ENCODE measurements around the gene P2RX5. TPM values are rescaled to one million over a fixed set of nuclear protein-coding genes. Genes with fewer than 3 reads are reported as not detected.

Gene P2RX5
- total and polyA plus RNA-seq, 12 donors = 0.25 to 2.8 (median 0.99) TPM

DNA sequence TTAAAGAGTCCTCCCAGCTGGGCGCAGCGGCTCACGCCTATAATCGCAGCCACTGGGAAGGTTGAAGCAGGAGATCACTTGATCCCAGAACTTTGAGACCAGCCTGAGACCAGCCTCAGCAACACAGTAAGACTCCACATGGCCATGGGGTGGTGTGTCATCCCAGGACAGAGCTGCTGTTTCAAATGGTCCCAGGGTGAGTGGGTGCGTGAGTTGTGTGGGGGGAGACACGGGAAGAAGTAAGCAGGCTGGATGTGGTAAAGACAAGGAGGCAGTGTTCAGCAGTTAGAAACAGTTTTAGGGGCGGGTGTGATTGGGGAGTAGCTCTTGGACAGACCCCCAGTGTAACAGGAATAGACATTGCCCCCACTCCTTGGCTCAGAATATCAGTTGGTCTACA lies 63.7 kb downstream of the P2RX5 start:
- peaks cover 0 to 26% of the 10 kb centered on the region in 2 donors for H3K36me3 ChIP-seq (replicated peaks in 1 of 2)
- H3K27me3 ChIP-seq = no peaks in the 10 kb centered on the region
- intact Hi-C loops (cut with DNase I) = no loop called here
- peaks cover 3 to 15% of the 10 kb centered on the region in 2 donors for H3K4me1 ChIP-seq (replicated peaks in 1 of 2)
- no peaks in the 10 kb centered on the region for H3K9me3 ChIP-seq (replicated peaks in 1 of 3)
- no peak overlapping the region for H3K4me3 ChIP-seq
- H3K27ac ChIP-seq = no peak overlapping the region
- WGBS, 4 donors = 90 to 98% (median 94%) methylated on average over 7 of the region's 7 CpGs
- no peak for DNase-seq
- TF ChIP-seq CTCF (IDR thresholded peaks at IDR 0.05) = peak in 1 of 6 experiments; percentile 5
- TF ChIP-seq POLR2A (IDR thresholded peaks at IDR 0.05) = no peak

- no peak for TF ChIP-seq POLR2A (IDR thresholded peaks at IDR 0.05)
- no peak for TF ChIP-seq CTCF (IDR thresholded peaks at IDR 0.05)
- WGBS, 4 donors = 80 to 84% (median 82%) methylated on average over 10 of the region's 10 CpGs
- no peaks in the 10 kb centered on the region for H3K27me3 ChIP-seq
- H3K36me3 ChIP-seq (replicated peaks in 1 of 2) = peaks cover 0 to 32% of the 10 kb centered on the region in 2 donors
- H3K4me3 ChIP-seq = no peak overlapping the region
- H3K27ac ChIP-seq = peak overlapping the region in 1 of 5 donors; percentile 7
- no peak for DNase-seq
- peaks cover 3 to 10% of the 10 kb centered on the region in 2 donors for H3K4me1 ChIP-seq (replicated peaks in 1 of 2)
- intact Hi-C loops (cut with DNase I) = no loop called here
- no peaks in the 10 kb centered on the region for H3K9me3 ChIP-seq (replicated peaks in 1 of 3)
Observed at GRCh38 chr17:3630781-3631180, 65.2 kb downstream of the P2RX5 start.

- TF ChIP-seq CTCF (IDR thresholded peaks at IDR 0.05) = no peak
- no peak for TF ChIP-seq POLR2A (IDR thresholded peaks at IDR 0.05)
- Histone ChIP-seq H3K27ac (no peak overlapping the region), H3K27me3 (no peaks in the 10 kb centered on the region), H3K4me1 (replicated peaks in 1 of 2) (peaks cover 0 to 4% of the 10 kb centered on the region in 2 donors), H3K9me3 (replicated peaks in 1 of 3) (no peaks in the 10 kb centered on the region), H3K36me3 (replicated peaks in 1 of 2) (peaks cover 0 to 46% of the 10 kb centered on the region in 2 donors), H3K4me3 (no peak overlapping the region)
- intact Hi-C loops (cut with DNase I) = no loop called here
- DNase-seq = no peak
- 73 to 80% (median 77%) methylated on average over 9 to 11 of the region's 11 CpGs for WGBS, 4 donors
Observed at GRCh38 chr17:3627769-3628167, 68.2 kb downstream of the P2RX5 start.

GRCh38 chr17:3626831-3627768 lies 68.9 kb downstream of the P2RX5 start:
- Histone ChIP-seq H3K27me3 (no peaks in the 10 kb centered on the region), H3K4me1 (replicated peaks in 1 of 2) (peaks cover 0 to 4% of the 10 kb centered on the region in 2 donors), H3K27ac (no peak overlapping the region), H3K4me3 (no peak overlapping the region), H3K36me3 (replicated peaks in 1 of 2) (peaks cover 0 to 53% of the 10 kb centered on the region in 2 donors), H3K9me3 (replicated peaks in 1 of 3) (no peaks in the 10 kb centered on the region)
- TF ChIP-seq CTCF (IDR thresholded peaks at IDR 0.05) (no peak), POLR2A (IDR thresholded peaks at IDR 0.05) (no peak)
- no peak for DNase-seq
- 74 to 87% (median 84%) methylated on average over 16 of the region's 16 CpGs for WGBS, 4 donors
- intact Hi-C loops (cut with DNase I) = no loop called here

Other genes with a start within 250 kb of the P2RX5 start
- gene SPATA22, start 224.3 kb downstream of the P2RX5 start, total RNA-seq = 1 to 10 TPM in 4 of 9 donors, under 1 TPM in 1, not detected in 4; 0.17 to 3.8 (median 1.4) TPM
- under 1 TPM; 0.13 to 0.88 (median 0.54) TPM for gene SPATA22, start 224.3 kb downstream of the P2RX5 start, polyA plus RNA-seq
- gene ASPA, start 220.2 kb downstream of the P2RX5 start, total RNA-seq = 10 to 100 TPM in 1 of 9 donors, 1 to 10 TPM in 8; 1.3 to 10.1 (median 2.9) TPM
- 1 to 10 TPM; 2.6 to 5.7 (median 5.5) TPM for gene ASPA, start 220.2 kb downstream of the P2RX5 start, polyA plus RNA-seq
- 1 to 10 TPM in 2 of 9 donors, under 1 TPM in 7; 0.14 to 1.4 (median 0.46) TPM for gene TRPV3, start 138.3 kb downstream of the P2RX5 start, total RNA-seq
- gene TRPV3, start 138.3 kb downstream of the P2RX5 start, polyA plus RNA-seq = 1 to 10 TPM in 1 of 3 donors, under 1 TPM in 2; 0.34 to 1.1 (median 0.37) TPM
- gene TRPV1, start 86.7 kb downstream of the P2RX5 start, total RNA-seq = 1 to 10 TPM; 1.6 to 5.5 (median 3.1) TPM
- gene TRPV1, start 86.7 kb downstream of the P2RX5 start, polyA plus RNA-seq = 10 to 100 TPM in 1 of 3 donors, 1 to 10 TPM in 2; 1.5 to 10.9 (median 5.9) TPM
- gene SHPK, start 59.9 kb downstream of the P2RX5 start, total RNA-seq = 10 to 100 TPM; 12.0 to 27.4 (median 19.9) TPM
- 10 to 100 TPM in 1 of 3 donors, 1 to 10 TPM in 2; 8.8 to 13.3 (median 9.1) TPM for gene SHPK, start 59.9 kb downstream of the P2RX5 start, polyA plus RNA-seq
- 10 to 100 TPM; 17.5 to 74.8 (median 39.8) TPM for gene CTNS, start 59.4 kb downstream of the P2RX5 start, total RNA-seq
- gene CTNS, start 59.4 kb downstream of the P2RX5 start, polyA plus RNA-seq = 10 to 100 TPM; 11.5 to 15.7 (median 13.8) TPM
- gene TAX1BP3, start 27.6 kb downstream of the P2RX5 start, total RNA-seq = 100 to 1,000 TPM; 105 to 311 (median 208) TPM
- 100 to 1,000 TPM in 1 of 3 donors, 10 to 100 TPM in 2; 32.1 to 100 (median 94.9) TPM for gene TAX1BP3, start 27.6 kb downstream of the P2RX5 start, polyA plus RNA-seq
- 10 to 100 TPM in 7 of 9 donors, 1 to 10 TPM in 2; 6.1 to 73.8 (median 37.1) TPM for gene EMC6, start 27.3 kb downstream of the P2RX5 start, total RNA-seq
- gene EMC6, start 27.3 kb downstream of the P2RX5 start, polyA plus RNA-seq = 10 to 100 TPM; 44.2 to 89.4 (median 47.7) TPM
- 1 to 10 TPM in 2 of 9 donors, under 1 TPM in 7; 0.14 to 1.4 (median 0.48) TPM for gene HASPIN, start 27.7 kb upstream of the P2RX5 start, total RNA-seq
- gene HASPIN, start 27.7 kb upstream of the P2RX5 start, polyA plus RNA-seq = under 1 TPM; 0.07 to 0.48 (median 0.08) TPM
- gene ITGAE, start 105.0 kb upstream of the P2RX5 start, total RNA-seq = 10 to 100 TPM in 8 of 9 donors, 1 to 10 TPM in 1; 4.9 to 85.4 (median 23.4) TPM
- 10 to 100 TPM; 46.7 to 85.3 (median 48.2) TPM for gene ITGAE, start 105.0 kb upstream of the P2RX5 start, polyA plus RNA-seq
- gene NCBP3, start 150.1 kb upstream of the P2RX5 start, total RNA-seq = 10 to 100 TPM; 11.0 to 30.4 (median 23.3) TPM
- 10 to 100 TPM; 21.9 to 36.6 (median 22.8) TPM for gene NCBP3, start 150.1 kb upstream of the P2RX5 start, polyA plus RNA-seq
- 10 to 100 TPM in 7 of 9 donors, 1 to 10 TPM in 2; 6.0 to 17.9 (median 11.0) TPM for gene CAMKK1, start 196.9 kb upstream of the P2RX5 start, total RNA-seq
- 10 to 100 TPM in 2 of 3 donors, 1 to 10 TPM in 1; 6.9 to 28.2 (median 10.6) TPM for gene CAMKK1, start 196.9 kb upstream of the P2RX5 start, polyA plus RNA-seq
- gene P2RX1, start 220.3 kb upstream of the P2RX5 start, total RNA-seq = 1 to 10 TPM in 5 of 9 donors, under 1 TPM in 4; 0.42 to 2.1 (median 1.0) TPM
- gene P2RX1, start 220.3 kb upstream of the P2RX5 start, polyA plus RNA-seq = 1 to 10 TPM in 2 of 3 donors, under 1 TPM in 1; 0.59 to 8.6 (median 3.3) TPM

Measured in adrenal gland (tissue), 12 donors.